ENCODE data around the gene WDR33. TPM values are rescaled to one million over a fixed set of nuclear protein-coding genes. Genes with fewer than 3 reads are reported as not detected.

The WDR33 gene
- total RNA-seq, 2 experiments from 2014 or later: 70.7 to 96.6 TPM

DNA sequence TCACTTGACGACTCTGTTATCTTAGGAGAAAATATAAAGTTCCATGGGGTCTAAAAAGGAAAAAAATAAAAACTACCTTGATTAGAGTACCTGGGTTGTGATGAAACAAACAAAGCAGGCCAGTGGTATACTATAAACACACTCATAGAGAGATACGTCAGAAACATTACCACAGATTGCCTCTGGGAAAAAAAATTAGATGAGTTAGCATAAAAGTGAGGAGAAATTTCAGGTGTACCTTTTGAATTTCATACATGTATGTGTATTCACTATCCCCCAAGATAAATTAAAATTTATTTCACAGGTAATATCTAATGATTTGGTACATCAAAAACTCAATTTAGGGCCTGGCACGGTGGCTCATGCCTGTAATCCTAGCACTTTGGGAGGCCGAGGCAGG is 18.2 kb downstream of the WDR33 start:
- ChIA-PET CTCF (ENCODE audit: unreplicated experiment) (no interaction called here), POLR2A (interaction anchor here (0.6 to 2.2 kb wide), 6 partner anchors 8 to 58 kb away, joined by 3 to 9 read pairs (median 3); no protein-coding TSS in a partner anchor)

GRCh38 chr2:127790694-127791529 is 20.1 kb downstream of the WDR33 start:
- Histone ChIP-seq H3K9me2 (ENCODE audit: insufficient read depth, low read length) (no peaks in the 10 kb centered on the region), H3K4me3 (ENCODE audit: low read depth, low read length, poor library complexity, severe bottlenecking) (no peak overlapping the region), H3K36me3 (ENCODE audit: insufficient read depth, low read length) (peaks cover 59% of the 10 kb centered on the region), H3K79me2 (ENCODE audit: insufficient read depth, low read depth, low read length) (peaks cover 70% of the 10 kb centered on the region), H3K4me2 (ENCODE audit: low read length) (no peak overlapping the region), H2AFZ (ENCODE audit: low read length) (no peak overlapping the region), H3K9me3 (ENCODE audit: low read length) (peaks cover 9% of the 10 kb centered on the region; the same call in 1 of the 2 replicates), H4K20me1 (ENCODE audit: insufficient read depth, low read length) (no peaks in the 10 kb centered on the region), H3K27ac (ENCODE audit: low read depth, low read length, poor library complexity, severe bottlenecking) (no peak overlapping the region), H3K4me1 (ENCODE audit: insufficient read depth, low read length, poor library complexity, severe bottlenecking) (peaks cover 10% of the 10 kb centered on the region)
- intact Hi-C loops (cut with micrococcal nuclease; ENCODE audit: unreplicated experiment): no loop called here
- ChIA-PET CTCF (ENCODE audit: unreplicated experiment) (no interaction called here), POLR2A (interaction anchor here (0.6 to 2.2 kb wide), 3 partner anchors 10 to 36 kb away, joined by 4 to 9 read pairs (median 7); no protein-coding TSS in a partner anchor)
- TF ChIP-seq, protein P1, sequence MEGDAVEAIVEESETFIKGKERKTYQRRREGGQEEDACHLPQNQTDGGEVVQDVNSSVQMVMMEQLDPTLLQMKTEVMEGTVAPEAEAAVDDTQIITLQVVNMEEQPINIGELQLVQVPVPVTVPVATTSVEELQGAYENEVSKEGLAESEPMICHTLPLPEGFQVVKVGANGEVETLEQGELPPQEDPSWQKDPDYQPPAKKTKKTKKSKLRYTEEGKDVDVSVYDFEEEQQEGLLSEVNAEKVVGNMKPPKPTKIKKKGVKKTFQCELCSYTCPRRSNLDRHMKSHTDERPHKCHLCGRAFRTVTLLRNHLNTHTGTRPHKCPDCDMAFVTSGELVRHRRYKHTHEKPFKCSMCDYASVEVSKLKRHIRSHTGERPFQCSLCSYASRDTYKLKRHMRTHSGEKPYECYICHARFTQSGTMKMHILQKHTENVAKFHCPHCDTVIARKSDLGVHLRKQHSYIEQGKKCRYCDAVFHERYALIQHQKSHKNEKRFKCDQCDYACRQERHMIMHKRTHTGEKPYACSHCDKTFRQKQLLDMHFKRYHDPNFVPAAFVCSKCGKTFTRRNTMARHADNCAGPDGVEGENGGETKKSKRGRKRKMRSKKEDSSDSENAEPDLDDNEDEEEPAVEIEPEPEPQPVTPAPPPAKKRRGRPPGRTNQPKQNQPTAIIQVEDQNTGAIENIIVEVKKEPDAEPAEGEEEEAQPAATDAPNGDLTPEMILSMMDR (conservative IDR thresholded peaks at IDR 0.05; ENCODE audit: low read length): no peak
- TF ChIP-seq EZH2phosphoT487 (IDR thresholded peaks at IDR 0.05; ENCODE audit: borderline replicate concordance, low read depth, low read length): no peak
- no TSS peak for BruUV-seq (replicated peaks)
- no peak for DNase-seq (ENCODE audit: low spot score)

More for the DNA sequence above, 18.2 kb downstream of the WDR33 start:
- peaks cover 13% of the 10 kb centered on the region; the same call in 1 of the 2 replicates for H3K9me3 ChIP-seq (ENCODE audit: low read length)
- peaks cover 23% of the 10 kb centered on the region for H3K4me1 ChIP-seq (ENCODE audit: insufficient read depth, low read length, poor library complexity, severe bottlenecking)
- no peaks in the 10 kb centered on the region for H3K9me2 ChIP-seq (ENCODE audit: insufficient read depth, low read length)
- H3K36me3 ChIP-seq (ENCODE audit: insufficient read depth, low read length): peaks cover 72% of the 10 kb centered on the region
- no TSS peak for BruUV-seq (replicated peaks)
- H4K20me1 ChIP-seq (ENCODE audit: insufficient read depth, low read length): peaks cover 7% of the 10 kb centered on the region
- H3K79me2 ChIP-seq (ENCODE audit: insufficient read depth, low read depth, low read length): peaks cover 81% of the 10 kb centered on the region
- H3K4me3 ChIP-seq (ENCODE audit: low read depth, low read length, poor library complexity, severe bottlenecking): no peak overlapping the region
- DNase-seq (ENCODE audit: low spot score): no peak
- no peak for TF ChIP-seq EZH2phosphoT487 (IDR thresholded peaks at IDR 0.05; ENCODE audit: borderline replicate concordance, low read depth, low read length)
- TF ChIP-seq, protein P1 (conservative IDR thresholded peaks at IDR 0.05; ENCODE audit: low read length): no peak
- intact Hi-C loops (cut with micrococcal nuclease; ENCODE audit: unreplicated experiment): loop anchor here (1.0 kb wide), 1 partner anchor 11 kb away; no protein-coding TSS in a partner anchor
- H2AFZ ChIP-seq (ENCODE audit: low read length): no peak overlapping the region
- H3K27ac ChIP-seq (ENCODE audit: low read depth, low read length, poor library complexity, severe bottlenecking): no peak overlapping the region
- H3K4me2 ChIP-seq (ENCODE audit: low read length): no peak overlapping the region

Measured in OCI-LY7 (cell line).